Uterus (tissue), 2 donors: Measurements from ENCODE around the gene EIPR1.

Experiments
- CTCF ChIP-seq, 4 experiments: fragments of 200-600 bp in 2 of 4; fragments of 450-650 bp in 2 of 4; sonication (generic) in 2 of 4; IDR thresholded peaks; one replicate each; pipeline ENCODE4 v1.5.1; 2016 to 2019; ENCODE audit warnings: antibody characterized with exemption in 4 of 4, mild to moderate bottlenecking in 2 of 4, moderate library complexity in 1 of 4
- POLR2A ChIP-seq, 2 donors: fragments of 450-650 bp; IDR thresholded peaks; one replicate each; pipeline ENCODE4 v1.6.1; 2016; ENCODE audit warnings: antibody characterized with exemption in 2 of 2, mild to moderate bottlenecking in 1 of 2, moderate library complexity in 1 of 2

DNA sequence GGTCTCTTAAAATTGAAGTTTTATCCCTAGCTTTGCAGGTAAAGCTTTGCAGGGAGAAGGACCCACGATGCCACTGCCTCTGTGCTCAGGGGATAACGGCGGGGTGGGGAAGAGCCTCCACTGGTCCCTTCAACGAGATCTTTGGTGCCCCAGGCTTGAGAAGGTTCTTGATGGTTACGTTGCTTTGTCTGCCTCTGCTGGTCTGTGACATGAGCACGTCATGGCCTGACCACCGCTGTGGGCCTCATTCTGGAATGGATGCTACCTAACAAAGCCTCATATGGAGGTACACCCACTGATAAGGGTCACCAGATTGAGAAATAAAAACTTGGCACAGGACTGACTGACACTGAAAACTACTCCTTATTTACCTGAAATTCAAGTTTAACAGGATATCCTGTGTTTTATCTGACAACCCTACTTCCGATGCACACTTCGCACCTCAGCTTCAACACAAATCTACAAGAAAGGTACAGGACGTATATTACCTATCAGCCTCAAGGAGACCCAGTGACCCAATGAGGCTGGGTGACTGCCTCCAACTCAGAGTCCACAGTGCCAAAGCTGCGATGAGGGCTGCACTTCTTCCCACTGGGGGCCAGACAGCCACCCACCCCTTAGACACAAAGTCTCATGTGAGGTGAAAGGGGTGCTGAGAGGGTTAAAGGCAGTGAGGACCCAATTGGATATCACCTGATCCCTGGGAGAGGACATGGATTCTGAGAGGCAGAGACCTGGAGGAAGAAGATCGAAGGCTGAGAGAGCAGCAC lies 64.9 kb downstream of the EIPR1 start:
- TF ChIP-seq CTCF (IDR thresholded peaks at IDR 0.05) = no peak
- TF ChIP-seq POLR2A (IDR thresholded peaks at IDR 0.05) = no peak
